HG03460 (cell line): ENCODE measurements around the gene TMEM42.
"Not testable (repeated sequence)": the region's sequence is repeated elsewhere in the genome, so short reads cannot be mapped to it uniquely, and the experiment has no call there.

Experiments
- ATAC-seq: cut with Tn5 transposase; IDR thresholded peaks from one replicate; pipeline ENCODE4 v1.9.1; 2021; ENCODE audit not compliant: unreplicated experiment

TMEM42 gene

GRCh38 chr3:44861412-44862225 is at the start of gene TMEM42:
Gene TMEM42 (plus strand): TSS chr3:44861912. CDS start chr3:44861925, 13 bp downstream.
- peak; percentile 91 for ATAC-seq

GRCh38 chr3:44814751-44815150 is 47.0 kb upstream of the TMEM42 start:
- no peak for ATAC-seq

- ATAC-seq, result not testable (repeated sequence)
Measured at GRCh38 chr3:44816334-44816733, 45.4 kb upstream of the TMEM42 start.

DNA sequence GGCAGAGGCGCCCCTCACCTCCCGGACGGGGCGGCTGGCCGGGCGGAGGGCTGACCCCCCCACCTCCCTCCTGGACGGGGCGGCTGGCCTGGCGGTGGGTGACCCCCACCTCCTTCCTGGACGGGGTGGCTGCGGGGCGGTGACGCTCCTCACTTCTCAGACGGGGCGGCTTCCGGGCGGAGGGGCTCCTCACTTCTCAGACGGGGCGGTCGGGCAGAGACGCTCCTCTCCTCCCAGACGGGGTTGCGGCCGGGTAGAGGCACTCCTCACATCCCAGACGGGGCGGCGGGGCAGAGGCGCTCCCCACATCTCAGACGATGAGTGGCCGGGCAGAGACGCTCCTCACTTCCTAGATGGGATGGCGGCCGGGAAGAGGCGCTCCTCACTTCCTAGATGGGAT is 40.5 kb upstream of the TMEM42 start:
- not testable (repeated sequence) for ATAC-seq

DNA sequence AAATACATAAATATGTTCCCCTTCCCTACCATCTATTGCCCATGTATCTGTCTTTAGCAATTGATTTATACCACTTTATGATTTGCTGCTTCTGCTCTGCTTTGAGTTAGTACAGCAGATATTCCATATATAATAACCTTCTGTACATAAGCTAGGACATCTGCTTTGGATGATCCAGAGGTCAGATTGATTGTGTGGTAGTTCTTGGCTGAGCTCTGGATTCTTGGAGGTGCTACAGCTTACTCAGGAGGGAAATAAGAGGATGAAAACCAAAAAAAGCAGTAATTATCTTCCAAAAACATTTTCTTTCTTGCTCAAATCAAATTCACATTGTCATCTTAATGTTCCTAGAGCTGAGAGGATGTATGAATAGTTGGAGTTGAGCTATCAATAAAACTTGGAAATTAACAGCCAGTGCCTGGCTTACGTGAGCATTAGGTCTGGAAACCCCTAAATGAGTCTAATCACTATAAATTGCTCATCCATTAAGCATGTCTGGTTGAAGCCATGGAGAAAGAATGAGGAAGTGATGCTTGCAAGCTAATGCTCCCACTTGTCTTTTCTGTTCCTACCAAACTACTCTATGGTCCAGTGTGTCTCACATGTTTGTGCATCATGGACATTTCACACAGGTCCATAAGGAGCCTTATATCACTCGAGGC is 36.3 kb upstream of the TMEM42 start:
- no peak for ATAC-seq

GRCh38 chr3:44827196-44827595 is 34.5 kb upstream of the TMEM42 start:
- no peak for ATAC-seq

GRCh38 chr3:44831232-44831631 is 30.5 kb upstream of the TMEM42 start:
- no peak for ATAC-seq

DNA sequence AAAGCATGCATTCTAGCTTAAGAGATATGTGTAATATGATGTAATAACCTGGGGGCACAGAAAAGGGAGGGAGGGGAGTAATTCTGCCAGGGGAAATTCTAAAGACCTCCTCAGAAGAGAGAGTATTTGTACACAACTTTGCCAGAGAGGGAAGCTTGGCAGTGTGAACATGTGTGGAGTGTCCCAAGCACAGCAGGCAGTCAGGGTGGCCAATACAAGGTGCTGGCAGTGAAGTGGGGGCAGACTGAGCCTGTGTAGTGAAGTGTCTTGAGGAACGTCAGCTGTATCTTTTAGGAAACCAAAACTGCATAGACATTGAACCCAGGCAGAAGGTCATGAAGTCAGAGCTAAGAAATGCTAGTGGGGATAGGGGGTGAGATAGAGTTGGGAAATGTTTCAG is 29.7 kb upstream of the TMEM42 start:
- ATAC-seq, result no peak

DNA sequence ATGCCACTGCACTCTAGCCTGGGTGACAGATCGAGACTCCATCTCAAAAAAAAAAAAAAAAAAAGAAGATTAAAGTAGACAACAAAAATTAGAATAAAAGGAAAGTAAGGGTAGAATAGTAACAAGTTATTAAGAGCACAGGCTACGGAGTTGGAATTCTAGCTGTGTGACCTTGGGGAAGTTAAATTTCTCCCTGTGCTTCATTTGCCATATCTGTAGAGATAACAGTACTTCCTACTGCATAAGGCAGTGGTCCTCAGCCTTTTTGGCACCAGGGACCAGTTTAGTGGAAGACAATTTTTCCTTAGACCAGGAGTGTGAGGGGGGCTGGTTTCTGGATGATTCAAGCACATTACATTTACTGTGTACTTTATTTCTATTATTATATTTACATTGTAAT is 28.7 kb upstream of the TMEM42 start:
- no peak for ATAC-seq

DNA sequence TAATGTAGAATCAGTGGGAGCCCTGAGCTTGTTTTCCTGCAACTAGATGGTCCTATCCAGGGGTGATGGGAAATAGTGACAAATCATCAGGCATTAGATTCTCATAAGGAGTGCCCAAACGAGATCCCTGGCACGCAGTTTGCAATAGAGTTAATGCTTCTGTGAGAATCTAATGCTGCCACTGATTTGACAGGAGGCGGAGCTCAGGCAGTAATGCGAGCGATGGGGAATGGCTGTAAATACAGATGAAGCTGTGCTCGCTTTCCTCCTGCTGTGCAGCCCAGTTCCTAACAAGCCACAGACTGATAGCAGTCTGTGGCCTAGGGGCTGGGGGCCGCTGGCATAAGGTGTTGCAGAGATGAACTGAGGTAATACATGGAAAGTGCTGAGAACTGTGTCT is 28.3 kb upstream of the TMEM42 start:
- no peak for ATAC-seq

DNA sequence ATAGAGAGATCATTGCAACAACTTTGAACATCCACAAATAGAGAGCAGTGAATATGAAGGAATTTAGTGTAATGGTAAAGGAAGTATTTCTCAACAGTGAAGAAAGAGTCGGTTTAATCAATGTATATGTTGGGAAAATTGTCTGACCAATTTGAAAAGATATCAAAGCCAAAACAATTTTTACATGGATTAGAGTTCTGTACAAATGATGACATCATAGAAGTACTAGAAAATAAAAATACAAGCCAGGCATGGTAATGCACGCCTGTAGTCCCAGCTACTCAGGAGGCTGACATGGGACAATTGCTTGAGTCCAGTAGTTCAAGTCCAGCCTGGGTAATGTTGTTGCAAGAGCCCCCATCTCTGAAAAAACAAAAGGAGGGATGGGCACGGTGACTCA is 26.0 kb upstream of the TMEM42 start:
- ATAC-seq, result no peak

- no peak for ATAC-seq
Measured at GRCh38 chr3:44842376-44842775, 19.3 kb upstream of the TMEM42 start.

DNA sequence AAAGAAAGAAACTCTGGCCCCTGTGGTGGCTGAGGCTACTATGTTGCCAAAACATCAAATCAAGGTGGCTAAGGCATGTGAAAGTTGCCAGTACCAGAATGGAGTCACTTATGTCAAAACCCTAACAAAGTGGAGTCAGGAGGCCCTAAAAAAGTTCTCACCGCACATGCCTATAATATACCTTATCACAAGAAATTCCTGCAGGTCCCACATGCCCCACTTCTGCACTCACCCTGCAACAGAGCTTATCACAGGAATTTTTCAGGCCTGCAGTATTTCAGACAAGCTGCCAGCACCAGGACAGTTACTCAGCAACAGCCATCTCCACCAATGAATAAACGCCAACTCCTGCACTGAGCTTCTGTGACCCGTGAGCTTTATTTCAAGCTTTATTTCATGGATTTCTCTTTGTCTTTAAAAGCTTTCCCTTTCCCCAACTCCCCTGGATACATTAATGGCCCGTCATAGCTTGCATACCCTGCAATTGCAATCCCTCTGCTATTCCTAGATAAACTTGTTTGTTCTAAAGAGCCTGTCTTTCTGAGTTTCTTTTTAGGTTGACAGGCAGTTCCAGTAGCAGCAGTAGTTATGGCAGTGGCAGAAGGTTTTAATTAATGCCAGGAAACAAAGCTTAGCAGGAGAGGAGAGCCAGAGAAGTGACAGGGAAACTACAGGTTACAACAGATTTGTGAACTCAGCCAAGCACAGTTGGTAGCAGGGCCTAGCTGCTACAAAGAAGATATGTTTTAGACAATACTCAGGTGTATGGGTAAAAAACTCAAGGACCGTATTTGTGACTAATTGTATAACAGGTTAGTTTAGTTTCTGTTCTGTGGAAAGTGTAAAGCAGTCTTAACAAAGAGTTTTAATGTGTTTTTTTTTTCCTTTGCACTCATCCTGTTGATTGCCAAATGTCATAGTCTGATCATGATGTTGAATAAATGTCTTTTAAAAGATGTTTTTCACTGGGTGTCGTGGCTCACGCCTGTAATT is 15.9 kb upstream of the TMEM42 start:
- ATAC-seq, result no peak

DNA sequence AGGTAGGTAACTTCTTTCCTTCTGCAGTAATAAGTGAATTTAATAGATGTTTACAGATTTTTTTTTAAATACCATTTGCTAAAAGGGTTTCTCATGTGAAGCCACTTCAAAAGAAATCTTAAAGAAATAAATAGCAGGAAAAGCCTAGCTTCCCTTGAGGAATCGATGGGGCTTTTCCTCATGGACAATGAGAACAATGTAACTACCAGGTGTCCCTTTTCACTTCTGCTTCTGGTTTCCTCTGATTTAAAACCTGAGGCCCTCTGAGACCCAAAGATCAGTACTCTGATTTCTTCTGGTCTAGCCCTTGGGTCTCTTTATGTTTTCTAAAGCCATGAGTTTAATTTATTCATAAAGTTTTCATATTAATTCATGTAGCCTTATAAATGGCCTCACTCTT is 13.1 kb upstream of the TMEM42 start:
- ATAC-seq, result no peak

DNA sequence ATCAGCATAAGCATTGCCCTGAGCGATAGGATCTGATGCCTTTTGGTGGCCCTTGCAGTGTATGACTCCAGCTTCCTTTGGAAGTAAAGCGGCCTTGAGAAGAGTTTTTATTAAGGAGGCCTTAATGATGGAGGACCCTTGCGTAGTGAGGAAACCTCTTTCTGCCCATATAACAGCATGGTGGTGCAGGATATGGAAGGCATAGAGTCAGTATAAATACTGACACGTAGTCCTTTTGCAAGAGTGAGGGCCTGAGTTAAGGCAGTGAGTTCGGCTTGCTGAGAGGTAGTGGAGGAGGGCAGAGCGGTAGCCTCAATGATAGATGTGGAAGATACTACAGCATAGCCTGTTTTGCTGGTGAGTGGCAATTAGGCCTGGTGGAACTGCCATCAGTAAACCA is 5.0 kb upstream of the TMEM42 start:
- not testable (repeated sequence) for ATAC-seq

- no peak for ATAC-seq
Measured at GRCh38 chr3:44860117-44860516, 1.6 kb upstream of the TMEM42 start.

DNA sequence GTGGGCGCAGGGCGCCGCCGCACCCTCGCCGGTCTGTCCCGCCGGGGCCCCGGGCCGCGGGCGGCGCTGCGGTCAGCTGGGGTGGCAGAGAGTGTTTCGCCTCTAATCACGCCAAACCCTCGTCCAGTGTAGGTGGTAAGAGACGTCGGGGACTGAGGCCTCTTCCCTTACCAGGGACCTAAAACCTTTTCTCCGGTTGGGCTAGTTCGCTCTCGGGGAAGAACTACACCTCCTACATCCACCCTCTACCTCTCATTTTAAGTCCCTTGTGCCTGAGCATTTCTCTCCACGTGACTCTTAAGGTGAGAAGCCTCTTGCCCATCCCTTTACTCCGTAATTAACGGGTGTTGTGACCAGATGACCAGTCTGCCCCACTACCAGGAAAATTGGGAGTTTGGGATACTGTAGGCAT is 520 bp downstream of the TMEM42 start:
- peak; percentile 30 for ATAC-seq

DNA sequence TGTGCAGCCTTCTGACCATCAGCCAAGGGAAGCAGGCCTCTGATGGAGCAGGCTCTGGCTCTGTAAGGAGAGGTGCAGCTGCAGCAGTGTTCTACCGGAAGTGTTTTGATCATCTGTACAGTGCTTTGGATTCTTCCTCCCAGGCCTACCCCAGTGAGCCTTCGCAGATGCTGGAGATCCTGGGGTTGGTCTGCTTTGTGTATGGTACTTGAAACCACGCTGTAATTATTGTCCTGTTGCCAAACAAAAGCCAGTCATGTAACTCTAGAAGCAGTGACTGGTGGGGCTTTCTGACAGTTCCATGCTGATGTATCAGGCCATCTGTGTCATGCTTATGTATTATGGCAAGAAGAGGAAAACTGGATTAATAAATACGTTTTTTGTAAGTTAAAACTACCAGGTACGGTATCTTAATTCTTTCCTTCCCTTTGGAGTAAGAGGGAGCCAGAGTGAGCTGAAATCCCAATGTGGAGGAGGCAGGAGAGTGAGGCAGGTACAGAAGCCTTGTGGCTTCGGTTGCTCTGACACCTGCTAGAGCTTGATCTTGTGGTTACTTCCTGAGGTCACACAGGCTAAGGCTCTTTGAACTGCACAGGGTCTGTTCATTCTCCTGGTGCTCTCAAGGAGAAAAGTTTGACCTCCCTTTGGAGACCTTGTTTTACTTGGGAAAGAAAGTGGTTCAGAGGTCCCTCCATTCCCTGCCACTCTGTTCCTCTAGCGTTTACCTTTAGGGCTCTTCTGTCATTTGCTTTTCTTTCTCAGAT is 3.7 kb downstream of the TMEM42 start:
- ATAC-seq, result no peak

GRCh38 chr3:44867421-44868111 is 5.9 kb downstream of the TMEM42 start:
- ATAC-seq, result no peak
